H1 (cell line): ENCODE results near the gene GNAO1.

Experiments
- CREB1 ChIP-seq: IDR thresholded peaks from 2 replicates; pipeline ENCODE4 v1.6.1; 2012; ENCODE audit warnings: inconsistent platforms
- EGR1 ChIP-seq: IDR thresholded peaks from 2 replicates; pipeline ENCODE4 v1.6.1; 2011; ENCODE audit warnings: low read depth, low read length, borderline replicate concordance
- EZH2 ChIP-seq: fragments of 200-600 bp; sonication (generic); IDR thresholded peaks from 2 replicates; pipeline ENCODE4 v1.7.1; 2012; ENCODE audit warnings: low read depth, mild to moderate bottlenecking, moderate library complexity, low read length, inconsistent platforms; ENCODE audit not compliant: severe bottlenecking
- GABPA ChIP-seq: IDR thresholded peaks from 2 replicates; pipeline ENCODE4 v1.6.1; 2011; ENCODE audit warnings: mild to moderate bottlenecking, low read length, moderate library complexity, borderline replicate concordance; ENCODE audit not compliant: insufficient read depth
- KDM1A ChIP-seq: fragments of 200-600, 300-600 bp; sonication (generic); IDR thresholded peaks from 2 replicates; pipeline ENCODE4 v1.7.1; 2016; ENCODE audit warnings: mild to moderate bottlenecking, low read length, borderline replicate concordance
- NANOG ChIP-seq: IDR thresholded peaks from 2 replicates; pipeline ENCODE4 v1.6.1; 2011; ENCODE audit warnings: low read length, low read depth, mild to moderate bottlenecking, inconsistent platforms; ENCODE audit not compliant: insufficient read depth, poor library complexity, severe bottlenecking
- POLR2A ChIP-seq, 2 experiments: IDR thresholded peaks; 1 replicate in 1 of 2; 2 replicates in 1 of 2; pipeline ENCODE4 v1.6.1; 2011; ENCODE audit warnings: low read depth in 2 of 2, low read length in 2 of 2, mild to moderate bottlenecking in 2 of 2; ENCODE audit errors: control extremely low read depth in 1 of 2
- POLR2AphosphoS5 ChIP-seq: IDR thresholded peaks from 2 replicates; pipeline ENCODE4 v1.6.1; 2011; ENCODE audit warnings: low read depth, low read length
- SIN3A ChIP-seq, 2 experiments: IDR thresholded peaks in 1 of 2; conservative IDR thresholded peaks in 1 of 2; 2 replicates each; pipeline ENCODE4 v1.6.1; 2011 to 2012; ENCODE audit warnings: low read length in 2 of 2, improper control_type of control experiment in 1 of 2, low read depth in 1 of 2, mild to moderate bottlenecking in 1 of 2
- SP4 ChIP-seq: IDR thresholded peaks from 2 replicates; pipeline ENCODE4 v1.6.1; 2012; ENCODE audit warnings: low read length, inconsistent platforms
- ZNF274 ChIP-seq: IDR thresholded peaks from 2 replicates; pipeline ENCODE4 v1.7.0; 2012; ENCODE audit warnings: low read length, borderline replicate concordance; ENCODE audit errors: extremely low read depth
- TF ChIP-seq, protein P1 (sequence below), 3 experiments: IDR thresholded peaks; 1 replicate in 2 of 3; 2 replicates in 1 of 3; pipeline versions ENCODE4 v1.5.1 to v1.6.1; 2011; ENCODE audit warnings: low read length in 3 of 3, mild to moderate bottlenecking in 3 of 3, inconsistent platforms in 2 of 3, low read depth in 1 of 3, moderate library complexity in 1 of 3; ENCODE audit not compliant: insufficient read depth in 1 of 3; ENCODE audit errors: control extremely low read depth in 1 of 3
- TF ChIP-seq, protein P2 (sequence below): IDR thresholded peaks from 2 replicates; pipeline ENCODE4 v1.6.1; 2011; ENCODE audit warnings: low read length, improper control_type of control experiment
- TF ChIP-seq, protein P3 (sequence below): IDR thresholded peaks from 2 replicates; pipeline ENCODE4 v1.6.1; 2012; ENCODE audit warnings: low read length, inconsistent platforms

DNA sequence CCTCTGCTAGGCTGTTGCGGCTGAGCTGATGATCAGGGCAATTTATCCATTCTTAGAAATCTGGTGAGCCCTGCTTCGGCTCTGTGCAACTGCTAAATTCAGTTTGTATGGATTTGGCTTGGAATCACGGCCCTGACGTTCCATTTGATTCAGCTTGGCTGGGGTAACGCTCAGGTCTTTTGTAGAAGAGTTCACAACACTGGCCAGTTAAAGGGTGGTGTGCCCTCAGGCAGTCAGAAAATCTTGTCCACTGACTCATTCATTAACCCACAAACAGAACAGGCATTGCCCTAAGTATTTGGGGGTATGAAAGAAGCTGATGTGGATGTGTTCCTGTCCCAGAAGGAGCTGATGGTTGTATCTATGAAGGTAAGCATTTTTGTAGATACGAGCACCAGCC lies 53.9 kb downstream of the GNAO1 start:
- TF ChIP-seq NANOG (no peak), CREB1 (no peak), SIN3A (conservative IDR thresholded peaks at IDR 0.05 in 1 of 2, IDR thresholded peaks at IDR 0.05 in 1 of 2; ENCODE audit: low read depth in 1 of 2, low read length in 2 of 2) (no peak), GABPA (no peak), KDM1A (no peak), EZH2 (no peak), SP4 (no peak), ZNF274 (no peak), POLR2AphosphoS5 (no peak), POLR2A (IDR thresholded peaks at IDR 0.05; ENCODE audit: control extremely low read depth in 1 of 2, low read depth in 2 of 2, low read length in 2 of 2) (no peak), EGR1 (no peak)
- TF ChIP-seq, protein P1, sequence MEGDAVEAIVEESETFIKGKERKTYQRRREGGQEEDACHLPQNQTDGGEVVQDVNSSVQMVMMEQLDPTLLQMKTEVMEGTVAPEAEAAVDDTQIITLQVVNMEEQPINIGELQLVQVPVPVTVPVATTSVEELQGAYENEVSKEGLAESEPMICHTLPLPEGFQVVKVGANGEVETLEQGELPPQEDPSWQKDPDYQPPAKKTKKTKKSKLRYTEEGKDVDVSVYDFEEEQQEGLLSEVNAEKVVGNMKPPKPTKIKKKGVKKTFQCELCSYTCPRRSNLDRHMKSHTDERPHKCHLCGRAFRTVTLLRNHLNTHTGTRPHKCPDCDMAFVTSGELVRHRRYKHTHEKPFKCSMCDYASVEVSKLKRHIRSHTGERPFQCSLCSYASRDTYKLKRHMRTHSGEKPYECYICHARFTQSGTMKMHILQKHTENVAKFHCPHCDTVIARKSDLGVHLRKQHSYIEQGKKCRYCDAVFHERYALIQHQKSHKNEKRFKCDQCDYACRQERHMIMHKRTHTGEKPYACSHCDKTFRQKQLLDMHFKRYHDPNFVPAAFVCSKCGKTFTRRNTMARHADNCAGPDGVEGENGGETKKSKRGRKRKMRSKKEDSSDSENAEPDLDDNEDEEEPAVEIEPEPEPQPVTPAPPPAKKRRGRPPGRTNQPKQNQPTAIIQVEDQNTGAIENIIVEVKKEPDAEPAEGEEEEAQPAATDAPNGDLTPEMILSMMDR (IDR thresholded peaks at IDR 0.05; ENCODE audit: control extremely low read depth in 1 of 3, insufficient read depth in 1 of 3, low read depth in 1 of 3, low read length in 3 of 3): no peak
- TF ChIP-seq, protein P2, sequence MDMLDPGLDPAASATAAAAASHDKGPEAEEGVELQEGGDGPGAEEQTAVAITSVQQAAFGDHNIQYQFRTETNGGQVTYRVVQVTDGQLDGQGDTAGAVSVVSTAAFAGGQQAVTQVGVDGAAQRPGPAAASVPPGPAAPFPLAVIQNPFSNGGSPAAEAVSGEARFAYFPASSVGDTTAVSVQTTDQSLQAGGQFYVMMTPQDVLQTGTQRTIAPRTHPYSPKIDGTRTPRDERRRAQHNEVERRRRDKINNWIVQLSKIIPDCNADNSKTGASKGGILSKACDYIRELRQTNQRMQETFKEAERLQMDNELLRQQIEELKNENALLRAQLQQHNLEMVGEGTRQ: no peak
- TF ChIP-seq, protein P3, sequence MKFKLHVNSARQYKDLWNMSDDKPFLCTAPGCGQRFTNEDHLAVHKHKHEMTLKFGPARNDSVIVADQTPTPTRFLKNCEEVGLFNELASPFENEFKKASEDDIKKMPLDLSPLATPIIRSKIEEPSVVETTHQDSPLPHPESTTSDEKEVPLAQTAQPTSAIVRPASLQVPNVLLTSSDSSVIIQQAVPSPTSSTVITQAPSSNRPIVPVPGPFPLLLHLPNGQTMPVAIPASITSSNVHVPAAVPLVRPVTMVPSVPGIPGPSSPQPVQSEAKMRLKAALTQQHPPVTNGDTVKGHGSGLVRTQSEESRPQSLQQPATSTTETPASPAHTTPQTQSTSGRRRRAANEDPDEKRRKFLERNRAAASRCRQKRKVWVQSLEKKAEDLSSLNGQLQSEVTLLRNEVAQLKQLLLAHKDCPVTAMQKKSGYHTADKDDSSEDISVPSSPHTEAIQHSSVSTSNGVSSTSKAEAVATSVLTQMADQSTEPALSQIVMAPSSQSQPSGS: no peak
